ENCODE measurements around the gene DDIAS.

- TF ChIP-seq CTCF (IDR thresholded peaks at IDR 0.05; ENCODE audit: low read length) = no peak
- no peak for TF ChIP-seq EZH2 (IDR thresholded peaks at IDR 0.05; ENCODE audit: borderline replicate concordance, low read length)
Observed at GRCh38 chr11:82890002-82890341, 11.6 kb upstream of the DDIAS start.
